ENCODE measurements around the gene GRK3.

GRK3 gene

DNA sequence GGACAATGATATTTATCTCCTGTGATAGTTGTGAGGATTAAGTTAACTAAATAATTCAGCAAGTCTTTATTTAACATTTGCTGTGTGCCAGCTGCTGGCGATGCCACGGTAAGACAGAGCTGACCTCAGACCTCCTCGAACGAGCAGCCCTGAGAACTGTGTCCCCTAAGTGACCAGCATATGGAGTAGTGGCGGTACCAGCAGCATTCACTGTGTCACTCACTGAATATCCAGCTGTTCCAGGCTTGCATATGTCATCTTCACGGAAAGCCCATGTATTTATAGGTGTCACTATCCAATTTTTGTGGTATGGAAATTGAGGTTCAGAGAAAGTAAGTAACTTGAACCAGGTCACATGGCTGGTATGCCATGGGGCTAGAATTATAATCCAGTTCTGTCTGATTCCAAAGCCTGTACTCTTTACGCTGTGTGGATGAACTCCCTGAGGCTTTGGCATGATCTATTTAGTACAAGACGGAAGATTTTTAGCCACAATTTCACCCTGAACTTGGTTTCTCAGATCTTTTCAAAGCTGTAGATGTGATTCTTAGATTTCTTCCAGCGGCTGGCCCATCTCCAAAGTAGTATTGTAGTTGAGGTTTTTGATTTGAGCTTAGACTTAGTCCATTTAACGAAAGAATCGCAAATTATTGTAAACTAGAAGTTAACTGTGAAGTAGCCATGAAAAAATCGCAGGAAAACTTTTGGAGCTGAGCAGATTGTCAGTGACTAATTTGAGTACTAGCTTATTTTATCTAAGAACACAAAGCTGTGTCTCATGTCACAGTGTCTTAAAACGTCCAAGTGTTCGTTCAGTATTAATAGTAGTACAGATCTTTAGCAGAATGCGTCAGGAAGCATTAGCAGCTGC is 128.2 kb downstream of the GRK3 start:
- TF ChIP-seq EZH2phosphoT487 (IDR thresholded peaks at IDR 0.05; ENCODE audit: borderline replicate concordance, low read length) (no peak), CTCF (IDR thresholded peaks at IDR 0.05; ENCODE audit: low read depth, low read length, poor library complexity, severe bottlenecking) (no peak)
- Histone ChIP-seq H3K4me1 (ENCODE audit: control insufficient read depth, low read length) (no peaks in the 10 kb centered on the region), H3K27ac (ENCODE audit: low read depth, low read length) (no peak overlapping the region), H3F3A (ENCODE audit: control insufficient read depth, insufficient read depth) (no peaks in the 10 kb centered on the region), H3K4me2 (ENCODE audit: low read length) (no peak overlapping the region), H3K4me3 (ENCODE audit: low read length) (no peak overlapping the region), H3K9me3 (ENCODE audit: control insufficient read depth, insufficient read depth, low read length) (no peaks in the 10 kb centered on the region), H4K20me1 (ENCODE audit: control insufficient read depth, insufficient read depth, low read depth, low read length) (no peaks in the 10 kb centered on the region), H3K27me3 (ENCODE audit: control insufficient read depth, low read length) (no peaks in the 10 kb centered on the region), H3K36me3 (ENCODE audit: control insufficient read depth, low read length) (no peaks in the 10 kb centered on the region), H3K9me2 (replicated peaks; ENCODE audit: control insufficient read depth, low read length) (no peaks in the 10 kb centered on the region), H3K79me2 (ENCODE audit: control insufficient read depth, low read length) (no peaks in the 10 kb centered on the region)

- Histone ChIP-seq H3K27ac (ENCODE audit: low read depth, low read length) (no peak overlapping the region), H3K79me2 (ENCODE audit: control insufficient read depth, low read length) (no peaks in the 10 kb centered on the region), H4K20me1 (ENCODE audit: control insufficient read depth, insufficient read depth, low read depth, low read length) (no peaks in the 10 kb centered on the region), H3K4me3 (ENCODE audit: low read length) (no peak overlapping the region), H3K36me3 (ENCODE audit: control insufficient read depth, low read length) (no peaks in the 10 kb centered on the region), H3F3A (ENCODE audit: control insufficient read depth, insufficient read depth) (no peaks in the 10 kb centered on the region), H3K4me1 (ENCODE audit: control insufficient read depth, low read length) (no peaks in the 10 kb centered on the region), H3K27me3 (ENCODE audit: control insufficient read depth, low read length) (no peaks in the 10 kb centered on the region), H3K9me3 (ENCODE audit: control insufficient read depth, insufficient read depth, low read length) (no peaks in the 10 kb centered on the region), H3K9me2 (replicated peaks; ENCODE audit: control insufficient read depth, low read length) (no peaks in the 10 kb centered on the region), H3K4me2 (ENCODE audit: low read length) (no peak overlapping the region)
- TF ChIP-seq EZH2phosphoT487 (IDR thresholded peaks at IDR 0.05; ENCODE audit: borderline replicate concordance, low read length) (no peak), CTCF (IDR thresholded peaks at IDR 0.05; ENCODE audit: low read depth, low read length, poor library complexity, severe bottlenecking) (no peak)
These were observed 128.7 kb downstream of the GRK3 start for GRCh38 chr22:25693268-25693565.

DNA sequence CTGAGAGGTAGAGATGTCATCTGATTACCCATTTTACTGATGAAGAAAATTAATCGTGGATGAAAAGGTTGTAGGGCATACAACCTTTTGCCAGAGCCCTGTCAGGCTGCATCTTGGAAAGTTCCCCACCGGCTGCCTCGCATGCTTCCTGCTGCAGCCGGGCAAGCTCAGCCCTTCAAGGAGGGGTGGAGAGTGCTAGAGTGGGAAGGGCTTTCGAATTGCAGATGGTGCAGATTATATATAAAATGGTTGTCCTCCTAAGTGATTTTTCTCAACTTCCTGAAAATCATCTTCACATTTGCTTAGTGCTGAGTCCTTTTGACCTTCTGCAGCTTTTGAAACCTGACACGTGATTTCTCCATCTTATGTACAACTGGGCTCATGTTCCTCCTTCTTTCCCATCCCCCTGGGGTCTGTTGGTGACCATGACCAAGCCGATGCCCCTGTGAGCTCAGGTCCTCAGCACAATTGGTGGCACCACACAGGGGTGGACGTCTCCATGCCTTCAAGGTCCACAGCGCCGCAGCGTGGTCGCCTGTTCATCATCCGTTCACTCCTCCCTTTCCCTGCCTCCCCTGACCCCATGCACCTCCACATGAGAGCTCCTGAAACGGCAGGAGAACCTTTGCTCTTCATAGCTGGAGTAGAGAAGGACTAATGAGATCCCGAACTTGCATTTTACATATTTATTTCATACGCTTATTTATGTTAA is 129.9 kb downstream of the GRK3 start:
- Histone ChIP-seq H3K36me3 (ENCODE audit: control insufficient read depth, low read length) (no peaks in the 10 kb centered on the region), H3K4me2 (ENCODE audit: low read length) (no peak overlapping the region), H3K79me2 (ENCODE audit: control insufficient read depth, low read length) (no peaks in the 10 kb centered on the region), H4K20me1 (ENCODE audit: control insufficient read depth, insufficient read depth, low read depth, low read length) (no peaks in the 10 kb centered on the region), H3K4me1 (ENCODE audit: control insufficient read depth, low read length) (no peaks in the 10 kb centered on the region), H3K27ac (ENCODE audit: low read depth, low read length) (no peak overlapping the region), H3K9me3 (ENCODE audit: control insufficient read depth, insufficient read depth, low read length) (no peaks in the 10 kb centered on the region), H3K27me3 (ENCODE audit: control insufficient read depth, low read length) (no peaks in the 10 kb centered on the region), H3K9me2 (replicated peaks; ENCODE audit: control insufficient read depth, low read length) (no peaks in the 10 kb centered on the region), H3K4me3 (ENCODE audit: low read length) (no peak overlapping the region), H3F3A (ENCODE audit: control insufficient read depth, insufficient read depth) (no peaks in the 10 kb centered on the region)
- no peak for TF ChIP-seq EZH2phosphoT487 (IDR thresholded peaks at IDR 0.05; ENCODE audit: borderline replicate concordance, low read length)
- TF ChIP-seq CTCF (IDR thresholded peaks at IDR 0.05; ENCODE audit: low read depth, low read length, poor library complexity, severe bottlenecking): no peak

Measured in DOHH2 (cell line).